Measurements from ENCODE around the gene NDUFS3. TPM values are rescaled to one million over a fixed set of nuclear protein-coding genes. Genes with fewer than 3 reads are reported as not detected.

Gene NDUFS3
- polyA plus RNA-seq, 3 donors = 79.7 to 107 (median 104) TPM

DNA sequence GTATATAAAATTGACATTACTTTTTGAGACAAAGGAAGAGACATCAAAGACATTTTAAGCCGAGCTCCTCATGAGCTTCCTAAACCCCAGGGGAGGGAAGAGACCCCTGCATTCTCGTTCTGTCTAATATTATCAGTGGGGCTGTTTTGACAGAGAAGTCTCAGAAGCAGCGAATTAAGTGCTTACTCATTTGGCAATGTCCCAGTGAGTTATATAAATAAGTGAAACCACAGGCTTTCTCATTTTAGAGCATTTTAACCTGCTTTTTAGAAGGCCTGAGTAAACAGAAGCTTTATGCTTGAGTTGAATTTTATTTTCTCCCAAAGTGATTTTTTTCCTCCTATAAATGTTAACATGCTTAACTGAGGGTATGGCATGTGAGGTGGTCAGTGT, 38.5 kb downstream of the NDUFS3 start:
- no peaks in the 10 kb centered on the region for H3K4me1 Mint-ChIP-seq
- H3K4me1 ChIP-seq (ENCODE audit: control insufficient read depth in 1 of 2, insufficient read depth in 2 of 2, low read length in 2 of 2) = no peaks in the 10 kb centered on the region
- no peaks in the 10 kb centered on the region for H3K79me2 ChIP-seq (ENCODE audit: insufficient read depth, low read length)
- no peaks in the 10 kb centered on the region for H3K27me3 ChIP-seq (ENCODE audit: control insufficient read depth in 2 of 2, insufficient read depth in 2 of 2, low read length in 2 of 2)
- H3K4me3 Mint-ChIP-seq = no peak overlapping the region
- no peak overlapping the region for H3K27ac ChIP-seq (ENCODE audit: low read depth in 1 of 2, low read length in 2 of 2)
- H3K4me3 ChIP-seq (replicated peaks in 1 of 3; ENCODE audit: low read depth in 2 of 3, low read length in 3 of 3) = no peak overlapping the region
- DNase-seq = no peak
- no peaks in the 10 kb centered on the region for H3K9me3 Mint-ChIP-seq
- no peaks in the 10 kb centered on the region for H3K27me3 Mint-ChIP-seq (ENCODE audit: low read depth in 3 of 3)
- H3K9me3 ChIP-seq (replicated peaks in 1 of 2; ENCODE audit: control insufficient read depth in 1 of 2, insufficient read depth in 1 of 2, low read length in 2 of 2) = no peaks in the 10 kb centered on the region
- no CpG with 5 or more reads among the region's 3 CpGs for WGBS (ENCODE audit: insufficient coverage)
- TF ChIP-seq, protein P1, sequence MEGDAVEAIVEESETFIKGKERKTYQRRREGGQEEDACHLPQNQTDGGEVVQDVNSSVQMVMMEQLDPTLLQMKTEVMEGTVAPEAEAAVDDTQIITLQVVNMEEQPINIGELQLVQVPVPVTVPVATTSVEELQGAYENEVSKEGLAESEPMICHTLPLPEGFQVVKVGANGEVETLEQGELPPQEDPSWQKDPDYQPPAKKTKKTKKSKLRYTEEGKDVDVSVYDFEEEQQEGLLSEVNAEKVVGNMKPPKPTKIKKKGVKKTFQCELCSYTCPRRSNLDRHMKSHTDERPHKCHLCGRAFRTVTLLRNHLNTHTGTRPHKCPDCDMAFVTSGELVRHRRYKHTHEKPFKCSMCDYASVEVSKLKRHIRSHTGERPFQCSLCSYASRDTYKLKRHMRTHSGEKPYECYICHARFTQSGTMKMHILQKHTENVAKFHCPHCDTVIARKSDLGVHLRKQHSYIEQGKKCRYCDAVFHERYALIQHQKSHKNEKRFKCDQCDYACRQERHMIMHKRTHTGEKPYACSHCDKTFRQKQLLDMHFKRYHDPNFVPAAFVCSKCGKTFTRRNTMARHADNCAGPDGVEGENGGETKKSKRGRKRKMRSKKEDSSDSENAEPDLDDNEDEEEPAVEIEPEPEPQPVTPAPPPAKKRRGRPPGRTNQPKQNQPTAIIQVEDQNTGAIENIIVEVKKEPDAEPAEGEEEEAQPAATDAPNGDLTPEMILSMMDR (IDR thresholded peaks at IDR 0.05) = peak; percentile 13
- no peaks in the 10 kb centered on the region for H4K20me1 ChIP-seq (ENCODE audit: insufficient read depth, low read length)
- no peak overlapping the region for H2AFZ ChIP-seq (ENCODE audit: insufficient read depth, low read depth, low read length, poor library complexity, severe bottlenecking)
- intact Hi-C loops (cut with micrococcal nuclease) = loop anchor here in 1 of 2 donors (10.0 kb wide), 1 partner anchor 313 kb away; no protein-coding TSS in a partner anchor
- no peak overlapping the region for H3K9ac ChIP-seq (ENCODE audit: insufficient read depth, low read length, poor library complexity, severe bottlenecking)
- H3K4me2 ChIP-seq (replicated peaks; ENCODE audit: extremely low read depth, low read length, poor library complexity, severe bottlenecking) = no peak overlapping the region
- peak overlapping the region in 2 of 7 donors; percentile 28 to 58 for H3K27ac Mint-ChIP-seq
- H3K36me3 Mint-ChIP-seq = peaks cover 41 to 62% of the 10 kb centered on the region in 2 donors
- H3K36me3 ChIP-seq (replicated peaks in 1 of 2; ENCODE audit: control insufficient read depth in 1 of 2, insufficient read depth in 2 of 2, low read length in 2 of 2) = peaks cover 39 to 68% of the 10 kb centered on the region in 2 donors

DNA sequence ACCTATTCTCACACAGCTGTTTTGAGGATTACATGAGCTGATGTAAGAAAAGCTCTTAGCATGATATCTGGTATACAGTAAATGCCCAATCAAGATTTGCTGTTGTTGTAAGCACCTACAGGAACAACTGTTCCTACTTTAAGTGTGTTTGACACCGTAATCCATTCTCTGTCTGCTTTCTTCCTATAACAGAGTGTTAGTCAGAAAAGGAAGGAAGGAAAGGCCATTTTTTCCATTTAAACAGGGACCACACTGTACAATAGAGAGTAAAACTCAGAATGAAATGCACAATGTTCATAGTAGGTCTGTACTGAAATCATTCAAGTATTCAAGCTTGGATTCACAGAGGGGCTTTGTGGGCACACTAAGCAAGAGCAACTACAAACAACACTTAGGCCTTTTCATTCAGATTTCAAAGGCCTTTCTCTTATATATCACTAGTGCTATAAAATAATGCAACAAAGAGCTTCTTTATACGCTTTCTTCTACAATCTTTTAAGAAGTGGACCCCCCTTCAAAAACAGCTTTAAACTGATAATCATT, 42.0 kb downstream of the NDUFS3 start:
- Histone ChIP-seq H3K9me3 (replicated peaks in 1 of 2; ENCODE audit: control insufficient read depth in 1 of 2, insufficient read depth in 1 of 2, low read length in 2 of 2) (no peaks in the 10 kb centered on the region), H3K9ac (ENCODE audit: insufficient read depth, low read length, poor library complexity, severe bottlenecking) (no peak overlapping the region), H3K36me3 (replicated peaks in 1 of 2; ENCODE audit: control insufficient read depth in 1 of 2, insufficient read depth in 2 of 2, low read length in 2 of 2) (peaks cover 69 to 94% of the 10 kb centered on the region in 2 donors), H3K4me1 (ENCODE audit: control insufficient read depth in 1 of 2, insufficient read depth in 2 of 2, low read length in 2 of 2) (no peaks in the 10 kb centered on the region), H2AFZ (ENCODE audit: insufficient read depth, low read depth, low read length, poor library complexity, severe bottlenecking) (no peak overlapping the region), H3K27me3 (ENCODE audit: control insufficient read depth in 2 of 2, insufficient read depth in 2 of 2, low read length in 2 of 2) (no peaks in the 10 kb centered on the region), H4K20me1 (ENCODE audit: insufficient read depth, low read length) (no peaks in the 10 kb centered on the region), H3K79me2 (ENCODE audit: insufficient read depth, low read length) (no peaks in the 10 kb centered on the region), H3K4me2 (replicated peaks; ENCODE audit: extremely low read depth, low read length, poor library complexity, severe bottlenecking) (no peak overlapping the region), H3K4me3 (replicated peaks in 1 of 3; ENCODE audit: low read depth in 2 of 3, low read length in 3 of 3) (no peak overlapping the region), H3K27ac (ENCODE audit: low read depth in 1 of 2, low read length in 2 of 2) (no peak overlapping the region)
- Mint-ChIP-seq H3K4me1 (no peaks in the 10 kb centered on the region), H3K9me3 (no peaks in the 10 kb centered on the region), H3K36me3 (peaks cover 56 to 89% of the 10 kb centered on the region in 2 donors), H3K27ac (no peak overlapping the region), H3K4me3 (no peak overlapping the region), H3K27me3 (ENCODE audit: low read depth in 3 of 3) (no peaks in the 10 kb centered on the region)
- WGBS (ENCODE audit: insufficient coverage) = no CpG with 5 or more reads among the region's 2 CpGs
- no peak for DNase-seq
- intact Hi-C loops (cut with micrococcal nuclease) = loop anchor here in 1 of 2 donors (10.0 kb wide), 1 partner anchor 114 kb away; no protein-coding TSS in a partner anchor
- TF ChIP-seq, protein P1 (IDR thresholded peaks at IDR 0.05) = no peak

All from CD14-positive monocyte (primary cell).